CD4-positive, alpha-beta T cell (primary cell): ENCODE measurements around the gene PCED1B. TPM values are rescaled to one million over a fixed set of nuclear protein-coding genes. Genes with fewer than 3 reads are reported as not detected.

ENCODE experiments used
- ATAC-seq: fragments of 200-7000 bp; cut with Tn5 transposase; one replicate; pipeline ENCODE4 v1.10.0; 2022; ENCODE audit warnings: mild to moderate bottlenecking; ENCODE audit not compliant: poor library complexity
- CTCF ChIA-PET: fragments of 350-600 bp; sonication (Branson Sonifier 250); formaldehyde crosslinking; loops from one replicate; lab custom pipeline; 2021; ENCODE audit warnings: antibody characterized with exemption, inconsistent platforms; lab: Charles Lee
- POLR2A ChIA-PET: fragments of 350-600 bp; sonication (Branson Sonifier 250); formaldehyde crosslinking; loops from one replicate; lab custom pipeline; 2021; ENCODE audit warnings: antibody characterized with exemption, inconsistent platforms; lab: Charles Lee
- DNase-seq, 14 experiments: peaks; one replicate each; pipeline ENCODE4 v3.0.0-alpha.2; 2013 to 2020; ENCODE audit warnings: mixed read lengths in 2 of 14
- H3K27ac ChIP-seq, 2 donors: one replicate each; pipeline versions ENCODE4 v1.5.1 to v1.7.0; 2013; ENCODE audit warnings: low read length in 2 of 2, low read depth in 1 of 2, mild to moderate bottlenecking in 1 of 2
- H3K27me3 ChIP-seq, 2 experiments: 1 replicate in 1 of 2; 2 replicates in 1 of 2; pipeline versions ENCODE4 v1.6.1 to v1.7.0; 2013; ENCODE audit warnings: low read length in 2 of 2, control low read depth in 1 of 2, mild to moderate bottlenecking in 1 of 2, moderate library complexity in 1 of 2; ENCODE audit not compliant: insufficient read depth in 2 of 2, control insufficient read depth in 1 of 2
- H3K36me3 ChIP-seq: one replicate; pipeline ENCODE4 v1.6.1; 2013; ENCODE audit warnings: low read length, control low read depth; ENCODE audit not compliant: insufficient read depth
- H3K4me1 ChIP-seq: one replicate; pipeline ENCODE4 v1.6.1; 2013; ENCODE audit warnings: low read length, control low read depth; ENCODE audit not compliant: insufficient read depth
- H3K4me3 ChIP-seq: one replicate; pipeline ENCODE4 v1.5.1; 2013; ENCODE audit warnings: mild to moderate bottlenecking, low read length, moderate library complexity
- H3K9me3 ChIP-seq, 2 experiments: 1 replicate in 1 of 2; 2 replicates in 1 of 2; pipeline versions ENCODE4 v1.6.1 to v1.7.0; 2013; ENCODE audit warnings: low read length in 2 of 2, mild to moderate bottlenecking in 2 of 2, control low read depth in 1 of 2, moderate library complexity in 1 of 2; ENCODE audit not compliant: control insufficient read depth in 1 of 2, insufficient read depth in 1 of 2
- H3K27ac Mint-ChIP-seq: one replicate; pipeline ENCODE4 v1.8.0; 2020; ENCODE audit warnings: mixed read lengths
- H3K27me3 Mint-ChIP-seq: one replicate; pipeline ENCODE4 v1.8.0; 2021; ENCODE audit warnings: mixed read lengths
- H3K36me3 Mint-ChIP-seq: one replicate; pipeline ENCODE4 v1.8.0; 2021; ENCODE audit warnings: low read depth, mixed read lengths
- H3K4me1 Mint-ChIP-seq: one replicate; pipeline ENCODE4 v1.8.0; 2021; ENCODE audit warnings: low read depth, mixed read lengths
- H3K4me3 Mint-ChIP-seq: one replicate; pipeline ENCODE4 v1.8.0; 2020; ENCODE audit warnings: mild to moderate bottlenecking, mixed read lengths
- H3K9me3 Mint-ChIP-seq: one replicate; pipeline ENCODE4 v1.8.0; 2020; ENCODE audit warnings: mixed read lengths
- intact Hi-C, 2 experiments: fragments of 100-400 bp; cut with DNase I in 1 of 2; cut with micrococcal nuclease in 1 of 2; formaldehyde crosslinking; loops; one replicate each; pipeline versions ENCODE4 v1.15.1 to v1.9.0; 2023 to 2025; cut with DNase I, micrococcal nuclease
- total RNA-seq, 174 experiments: library from RNA in 2 of 174; stranded (reverse) in 2 of 174; gene quantifications; one replicate each; pipeline ENCODE4 v1.2.3 and lab custom pipeline; 2021 to 2026
- TF ChIP-seq, protein P1 (sequence below): fragments of 200-600 bp; IDR thresholded peaks from one replicate; pipeline ENCODE4 v1.8.0; 2022; ENCODE audit warnings: antibody characterized with exemption, mild to moderate bottlenecking

PCED1B gene
- total RNA-seq, 2 experiments from 2014 or later, result 18.7 to 20.0 TPM

- Histone ChIP-seq H3K9me3 (peaks cover 0 to 4% of the 10 kb centered on the region in 2 experiments), H3K27ac (no peak overlapping the region), H3K36me3 (no peaks in the 10 kb centered on the region), H3K27me3 (no peaks in the 10 kb centered on the region), H3K4me1 (peaks cover 18% of the 10 kb centered on the region), H3K4me3 (no peak overlapping the region)
- TF ChIP-seq, protein P1, sequence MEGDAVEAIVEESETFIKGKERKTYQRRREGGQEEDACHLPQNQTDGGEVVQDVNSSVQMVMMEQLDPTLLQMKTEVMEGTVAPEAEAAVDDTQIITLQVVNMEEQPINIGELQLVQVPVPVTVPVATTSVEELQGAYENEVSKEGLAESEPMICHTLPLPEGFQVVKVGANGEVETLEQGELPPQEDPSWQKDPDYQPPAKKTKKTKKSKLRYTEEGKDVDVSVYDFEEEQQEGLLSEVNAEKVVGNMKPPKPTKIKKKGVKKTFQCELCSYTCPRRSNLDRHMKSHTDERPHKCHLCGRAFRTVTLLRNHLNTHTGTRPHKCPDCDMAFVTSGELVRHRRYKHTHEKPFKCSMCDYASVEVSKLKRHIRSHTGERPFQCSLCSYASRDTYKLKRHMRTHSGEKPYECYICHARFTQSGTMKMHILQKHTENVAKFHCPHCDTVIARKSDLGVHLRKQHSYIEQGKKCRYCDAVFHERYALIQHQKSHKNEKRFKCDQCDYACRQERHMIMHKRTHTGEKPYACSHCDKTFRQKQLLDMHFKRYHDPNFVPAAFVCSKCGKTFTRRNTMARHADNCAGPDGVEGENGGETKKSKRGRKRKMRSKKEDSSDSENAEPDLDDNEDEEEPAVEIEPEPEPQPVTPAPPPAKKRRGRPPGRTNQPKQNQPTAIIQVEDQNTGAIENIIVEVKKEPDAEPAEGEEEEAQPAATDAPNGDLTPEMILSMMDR, result no peak
- H3K4me3 Mint-ChIP-seq, result no peak overlapping the region
- peaks cover 7% of the 10 kb centered on the region for H3K9me3 Mint-ChIP-seq
- no peak overlapping the region for H3K27ac Mint-ChIP-seq
- DNase-seq (no peak), ATAC-seq (no peak)
- CTCF ChIA-PET, result no interaction called here
- peaks cover 17% of the 10 kb centered on the region for H3K36me3 Mint-ChIP-seq
- H3K4me1 Mint-ChIP-seq, result peaks cover 53% of the 10 kb centered on the region
- H3K27me3 Mint-ChIP-seq, result no peaks in the 10 kb centered on the region
- POLR2A ChIA-PET, result interaction anchor here (1.1 kb wide), 1 partner anchor 9 kb away, joined by 3 read pairs; the partner anchor contains the start of genes AMIGO2 and PCED1B
- intact Hi-C loops, result no loop called here
Observed at GRCh38 chr12:47088021-47088944, 8.9 kb downstream of the PCED1B start.

DNA sequence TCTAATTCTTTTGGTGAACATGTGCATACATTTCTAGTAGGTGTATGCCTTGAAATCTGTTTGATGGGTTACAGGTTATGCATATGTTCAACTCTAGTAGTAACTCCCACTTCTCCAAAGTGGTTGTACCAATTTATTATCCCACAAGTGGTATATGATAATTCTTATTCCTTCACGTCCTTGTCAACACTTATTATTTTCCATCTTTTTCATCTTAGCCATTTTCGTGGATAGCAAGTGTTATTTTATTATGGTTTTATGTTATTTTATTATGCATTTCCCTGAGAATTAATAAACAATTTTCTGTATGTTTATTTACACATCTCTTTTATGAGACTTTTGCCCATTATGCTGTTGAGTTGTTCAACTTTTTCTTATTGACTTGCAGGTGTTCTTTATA, 11.6 kb downstream of the PCED1B start:
- Histone ChIP-seq H3K4me3 (no peak overlapping the region), H3K4me1 (peaks cover 1% of the 10 kb centered on the region), H3K27ac (no peak overlapping the region), H3K9me3 (peaks cover 0 to 4% of the 10 kb centered on the region in 2 experiments), H3K36me3 (no peaks in the 10 kb centered on the region), H3K27me3 (no peaks in the 10 kb centered on the region)
- Mint-ChIP-seq H3K9me3 (peaks cover 7% of the 10 kb centered on the region), H3K27me3 (no peaks in the 10 kb centered on the region), H3K4me3 (no peak overlapping the region), H3K36me3 (peaks cover 17% of the 10 kb centered on the region), H3K4me1 (peaks cover 52% of the 10 kb centered on the region), H3K27ac (no peak overlapping the region)
- ATAC-seq (no peak), DNase-seq (no peak)
- TF ChIP-seq, protein P1, result no peak
- intact Hi-C loops, result loop anchor here in 1 of 2 experiments (10.0 kb wide), 1 partner anchor 46 kb away; no protein-coding TSS in a partner anchor
- POLR2A ChIA-PET, result no interaction called here
- CTCF ChIA-PET, result no interaction called here

DNA sequence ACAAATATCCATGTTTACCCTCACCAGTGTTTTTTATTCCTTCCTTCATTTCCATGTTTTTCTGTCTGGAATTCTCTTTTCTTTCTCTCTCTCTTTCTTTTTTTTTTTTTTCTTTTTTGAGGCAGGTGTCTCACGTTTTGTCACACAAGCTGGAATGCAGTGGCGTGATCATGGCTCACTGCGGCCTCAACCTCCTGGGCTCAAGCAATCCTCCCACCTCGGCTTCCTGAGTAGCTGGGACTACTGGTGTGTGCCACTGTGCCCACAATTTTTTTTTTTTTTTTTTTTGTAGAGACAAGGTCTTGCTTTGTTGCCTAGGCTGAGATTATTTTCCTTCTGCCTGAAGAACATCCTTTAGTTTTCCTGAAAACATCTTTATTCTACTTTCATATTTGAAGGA, 15.4 kb downstream of the PCED1B start:
- Mint-ChIP-seq H3K4me1 (peaks cover 35% of the 10 kb centered on the region), H3K27ac (no peak overlapping the region), H3K9me3 (peaks cover 7% of the 10 kb centered on the region), H3K27me3 (no peaks in the 10 kb centered on the region), H3K36me3 (peaks cover 17% of the 10 kb centered on the region), H3K4me3 (no peak overlapping the region)
- CTCF ChIA-PET, result interaction anchor here (1.5 kb wide), 1 partner anchor 9 kb away, joined by 3 read pairs; no protein-coding TSS in a partner anchor
- TF ChIP-seq, protein P1, result no peak
- intact Hi-C loops, result loop anchor here in 1 of 2 experiments (10.0 kb wide), 1 partner anchor 50 kb away; no protein-coding TSS in a partner anchor
- ATAC-seq, result no peak
- no peak for DNase-seq
- H3K36me3 ChIP-seq, result no peaks in the 10 kb centered on the region
- POLR2A ChIA-PET, result interaction anchor here (0.7 to 2.2 kb wide), 8 partner anchors 9 to 119 kb away, joined by 3 to 20 read pairs (median 5); partner anchors contain the start of genes AMIGO2 and PCED1B
- H3K4me1 ChIP-seq, result no peaks in the 10 kb centered on the region
- H3K27me3 ChIP-seq, result no peaks in the 10 kb centered on the region
- peaks cover 0 to 2% of the 10 kb centered on the region in 2 experiments for H3K9me3 ChIP-seq
- no peak overlapping the region for H3K4me3 ChIP-seq
- H3K27ac ChIP-seq, result no peak overlapping the region
